WERI-Rb-1 (cell line): ENCODE data around the gene ZP1.

Experiments used
- DNase-seq: peaks from one replicate; pipeline ENCODE4 v3.0.0-alpha.2; 2020
- H3K27ac ChIP-seq: fragments of 250-450 bp; sonication (Bioruptor Pico); 2 replicates; pipeline ENCODE4 v1.5.1; 2020; ENCODE audit warnings: mild to moderate bottlenecking, moderate library complexity
- H3K27me3 ChIP-seq: fragments of 250-450 bp; sonication (Bioruptor Pico); 2 replicates; pipeline ENCODE4 v1.5.1; 2021; ENCODE audit warnings: mild to moderate bottlenecking, low read depth, moderate library complexity; ENCODE audit not compliant: insufficient read depth, severe bottlenecking
- H3K36me3 ChIP-seq: fragments of 250-450 bp; sonication (Bioruptor Pico); 2 replicates; pipeline ENCODE4 v1.5.1; 2020; ENCODE audit warnings: mild to moderate bottlenecking, moderate library complexity
- H3K4me3 ChIP-seq: 2 replicates; pipeline ENCODE4 v1.5.1; 2011; ENCODE audit warnings: low read depth, mild to moderate bottlenecking, control low read depth, low read length
- H3K9me3 ChIP-seq: fragments of 250-450 bp; sonication (Bioruptor Pico); 2 replicates; pipeline ENCODE4 v1.5.1; 2021; ENCODE audit warnings: mild to moderate bottlenecking, moderate library complexity; ENCODE audit not compliant: severe bottlenecking
- TF ChIP-seq, protein P1 (sequence below): IDR thresholded peaks from 2 replicates; pipeline ENCODE4 v1.5.1; 2011; ENCODE audit warnings: low read depth, mild to moderate bottlenecking, control low read depth, inconsistent platforms, low read length

The ZP1 gene

DNA sequence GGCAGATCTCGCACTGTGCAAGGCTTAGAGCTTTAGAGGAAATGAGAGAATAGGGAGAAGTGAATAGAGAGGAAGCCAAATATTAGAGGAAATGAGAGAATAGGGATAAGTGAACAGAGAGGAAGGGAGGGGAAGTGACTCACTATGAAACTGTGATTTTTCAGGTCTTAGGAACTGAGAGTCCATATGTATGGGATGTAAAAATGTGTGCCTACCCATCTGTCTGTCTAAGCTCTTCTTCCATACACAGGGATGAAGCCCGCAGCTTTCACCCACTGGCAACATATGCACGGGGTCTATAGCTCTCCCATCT, 31.9 kb upstream of the ZP1 start:
- TF ChIP-seq, protein P1, sequence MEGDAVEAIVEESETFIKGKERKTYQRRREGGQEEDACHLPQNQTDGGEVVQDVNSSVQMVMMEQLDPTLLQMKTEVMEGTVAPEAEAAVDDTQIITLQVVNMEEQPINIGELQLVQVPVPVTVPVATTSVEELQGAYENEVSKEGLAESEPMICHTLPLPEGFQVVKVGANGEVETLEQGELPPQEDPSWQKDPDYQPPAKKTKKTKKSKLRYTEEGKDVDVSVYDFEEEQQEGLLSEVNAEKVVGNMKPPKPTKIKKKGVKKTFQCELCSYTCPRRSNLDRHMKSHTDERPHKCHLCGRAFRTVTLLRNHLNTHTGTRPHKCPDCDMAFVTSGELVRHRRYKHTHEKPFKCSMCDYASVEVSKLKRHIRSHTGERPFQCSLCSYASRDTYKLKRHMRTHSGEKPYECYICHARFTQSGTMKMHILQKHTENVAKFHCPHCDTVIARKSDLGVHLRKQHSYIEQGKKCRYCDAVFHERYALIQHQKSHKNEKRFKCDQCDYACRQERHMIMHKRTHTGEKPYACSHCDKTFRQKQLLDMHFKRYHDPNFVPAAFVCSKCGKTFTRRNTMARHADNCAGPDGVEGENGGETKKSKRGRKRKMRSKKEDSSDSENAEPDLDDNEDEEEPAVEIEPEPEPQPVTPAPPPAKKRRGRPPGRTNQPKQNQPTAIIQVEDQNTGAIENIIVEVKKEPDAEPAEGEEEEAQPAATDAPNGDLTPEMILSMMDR, result no peak

DNA sequence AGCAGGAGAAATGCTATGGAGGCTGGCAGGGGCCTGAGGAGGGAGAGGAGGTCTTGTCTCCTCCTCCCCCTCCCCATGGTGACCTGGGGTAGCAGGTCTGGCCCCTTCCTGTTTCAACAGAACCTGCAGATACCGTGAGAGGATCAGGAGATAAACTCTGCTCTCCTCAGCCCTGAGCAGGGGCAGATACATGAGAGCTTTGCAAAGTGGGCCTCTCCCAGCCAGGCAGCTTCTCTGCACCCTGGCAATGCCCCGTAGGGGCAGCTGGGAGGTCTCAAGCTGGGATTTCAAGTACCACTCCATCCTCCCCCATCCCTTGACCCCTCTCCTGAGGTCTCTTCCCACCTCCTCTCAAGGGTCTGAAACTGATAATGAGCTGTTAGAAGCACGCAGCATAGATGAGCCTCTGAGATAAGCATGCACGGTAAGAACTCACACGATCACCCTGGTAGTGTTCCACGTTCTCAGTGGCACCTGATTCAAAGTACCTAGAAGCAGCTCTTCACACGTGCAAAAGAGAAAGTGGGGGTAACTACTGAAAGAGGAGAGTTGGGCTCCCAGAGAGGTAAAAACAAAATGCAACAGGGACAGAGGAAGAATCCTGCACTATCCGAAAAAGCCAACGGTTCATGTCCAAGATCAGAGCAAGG, 30.4 kb upstream of the ZP1 start:
- Histone ChIP-seq H3K27me3 (no peaks in the 10 kb centered on the region), H3K4me3 (no peak overlapping the region), H3K36me3 (no peaks in the 10 kb centered on the region), H3K9me3 (no peaks in the 10 kb centered on the region), H3K27ac (no peak overlapping the region)
- no peak for DNase-seq
- TF ChIP-seq, protein P1, result no peak

More for the DNA sequence above, 31.9 kb upstream of the ZP1 start:
- no peak for DNase-seq
- H3K27me3 ChIP-seq, result no peaks in the 10 kb centered on the region
- H3K27ac ChIP-seq, result no peak overlapping the region
- H3K4me3 ChIP-seq, result no peak overlapping the region
- no peaks in the 10 kb centered on the region for H3K9me3 ChIP-seq
- H3K36me3 ChIP-seq, result no peaks in the 10 kb centered on the region

DNA sequence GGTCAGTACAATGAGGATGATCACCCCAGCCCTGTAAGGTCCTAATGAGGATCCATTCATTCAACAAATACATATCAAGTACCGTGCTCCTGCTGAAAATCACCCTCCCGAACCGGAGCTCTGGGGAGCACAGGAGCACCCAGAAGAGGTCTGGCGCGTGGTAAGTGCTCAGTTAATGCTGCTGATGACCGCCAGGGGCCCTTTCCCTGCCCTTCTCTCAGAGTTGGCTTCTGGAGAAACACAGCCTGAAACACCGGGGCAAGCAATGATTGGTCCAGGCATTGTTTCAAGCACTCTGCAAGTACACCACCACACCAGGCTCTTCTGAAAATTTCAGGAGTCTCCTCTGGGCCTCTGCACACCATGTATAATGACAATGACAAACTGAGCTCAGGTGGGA, 29.2 kb upstream of the ZP1 start:
- H3K27ac ChIP-seq, result no peak overlapping the region
- H3K27me3 ChIP-seq, result no peaks in the 10 kb centered on the region
- TF ChIP-seq, protein P1, result no peak
- no peak overlapping the region for H3K4me3 ChIP-seq
- DNase-seq, result no peak
- H3K9me3 ChIP-seq, result no peaks in the 10 kb centered on the region
- no peaks in the 10 kb centered on the region for H3K36me3 ChIP-seq

DNA sequence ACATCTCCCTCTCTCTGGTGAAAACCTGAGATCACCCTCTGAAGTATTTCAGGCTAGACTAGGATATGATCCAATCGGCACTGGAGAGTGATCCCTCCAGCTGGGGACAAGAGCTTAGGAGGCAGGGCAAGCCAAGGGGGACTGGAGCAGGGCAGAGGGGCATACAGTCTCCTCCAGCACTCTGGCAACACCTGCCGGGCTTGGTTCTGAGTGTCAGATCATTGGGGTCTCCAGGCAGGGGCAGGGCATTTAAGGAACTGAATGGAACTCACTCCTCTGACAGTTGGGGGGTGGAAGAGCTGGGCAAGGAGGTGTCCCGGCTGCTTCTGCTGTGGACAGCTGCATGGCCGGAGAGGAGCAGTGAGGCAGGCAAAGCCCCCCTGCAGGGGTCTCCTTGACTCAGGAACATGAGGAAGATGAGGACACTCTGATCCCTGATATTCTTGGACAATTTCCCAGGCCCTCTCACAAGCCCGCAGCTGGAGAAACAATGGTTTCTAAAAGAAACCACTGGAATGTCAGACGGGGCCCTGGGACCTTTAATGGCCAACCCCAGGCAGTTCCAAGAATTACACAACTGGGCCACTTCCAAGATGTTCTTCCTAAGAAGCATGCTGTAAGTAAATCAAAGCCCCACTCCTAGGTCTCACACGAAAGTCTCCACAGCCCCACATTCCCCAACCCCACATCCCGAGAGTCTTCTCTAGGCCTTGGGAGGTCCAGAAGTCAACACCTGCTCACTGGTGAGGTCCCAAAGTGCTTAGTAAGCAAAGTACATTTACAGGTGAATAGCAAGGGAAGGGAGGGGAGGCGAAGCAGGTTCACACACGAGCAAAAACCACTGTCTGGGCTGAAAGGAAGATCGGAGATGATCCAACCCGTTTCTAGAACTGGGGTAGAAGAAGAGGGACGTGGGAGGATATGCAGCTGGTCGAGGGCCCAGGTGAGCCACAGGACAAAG, 26.6 kb upstream of the ZP1 start:
- TF ChIP-seq, protein P1, result no peak
- H3K36me3 ChIP-seq, result peaks cover 8% of the 10 kb centered on the region
- H3K4me3 ChIP-seq, result no peak overlapping the region
- no peaks in the 10 kb centered on the region for H3K27me3 ChIP-seq
- DNase-seq, result no peak
- H3K9me3 ChIP-seq, result no peaks in the 10 kb centered on the region
- H3K27ac ChIP-seq, result no peak overlapping the region

DNA sequence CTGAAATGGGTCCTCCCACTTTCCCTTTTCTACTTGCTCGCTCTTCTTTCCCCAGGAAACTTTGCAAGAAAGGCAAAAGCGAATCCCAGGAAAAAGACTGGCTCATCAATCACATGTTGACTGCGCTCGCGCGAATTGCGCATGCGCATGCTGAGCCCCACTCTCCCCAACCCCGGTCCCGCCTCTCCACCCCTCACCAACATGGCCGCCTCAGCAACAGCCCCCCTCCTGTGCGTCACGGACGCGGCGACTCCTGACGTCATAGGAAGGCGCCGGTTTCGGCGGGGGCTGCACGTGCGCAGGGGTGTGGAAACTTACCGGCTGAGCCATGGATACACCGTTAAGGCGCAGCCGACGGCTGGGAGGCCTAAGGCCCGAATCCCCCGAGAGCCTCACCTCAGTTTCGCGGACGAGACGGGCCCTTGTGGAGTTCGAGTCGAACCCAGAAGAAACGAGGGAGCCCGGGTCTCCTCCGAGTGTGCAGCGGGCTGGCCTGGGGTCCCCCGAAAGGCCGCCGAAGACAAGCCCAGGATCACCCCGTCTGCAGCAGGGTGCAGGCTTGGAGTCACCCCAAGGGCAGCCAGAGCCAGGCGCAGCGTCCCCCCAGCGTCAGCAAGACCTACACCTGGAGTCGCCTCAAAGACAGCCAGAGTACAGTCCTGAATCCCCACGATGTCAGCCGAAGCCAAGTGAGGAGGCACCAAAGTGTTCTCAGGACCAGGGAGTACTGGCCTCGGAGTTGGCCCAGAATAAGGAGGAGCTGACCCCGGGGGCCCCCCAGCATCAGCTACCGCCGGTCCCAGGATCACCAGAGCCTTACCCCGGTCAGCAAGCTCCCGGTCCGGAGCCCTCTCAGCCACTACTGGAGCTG, 25.3 kb upstream of the ZP1 start, which contains the start of gene CCDC86:
CCDC86 (plus strand) TSS at position 317 of the 871 bp plus-strand sequence; CDS start at position 329, 12 bp downstream.
- peak; percentile 97 for DNase-seq
- H3K36me3 ChIP-seq, result peaks cover 8% of the 10 kb centered on the region
- peak within 1 kb of the TSS; percentile 66 for H3K27ac ChIP-seq
- H3K4me3 ChIP-seq, result peak within 1 kb of the TSS; percentile 83
- TF ChIP-seq, protein P1, result no peak
- no peaks in the 10 kb centered on the region for H3K27me3 ChIP-seq
- no peaks in the 10 kb centered on the region for H3K9me3 ChIP-seq
